Measurements from ENCODE around the gene GPR68.
"Not testable (repeated sequence)": the region's sequence is repeated elsewhere in the genome, so short reads cannot be mapped to it uniquely, and the experiment has no call there.

Gene GPR68

DNA sequence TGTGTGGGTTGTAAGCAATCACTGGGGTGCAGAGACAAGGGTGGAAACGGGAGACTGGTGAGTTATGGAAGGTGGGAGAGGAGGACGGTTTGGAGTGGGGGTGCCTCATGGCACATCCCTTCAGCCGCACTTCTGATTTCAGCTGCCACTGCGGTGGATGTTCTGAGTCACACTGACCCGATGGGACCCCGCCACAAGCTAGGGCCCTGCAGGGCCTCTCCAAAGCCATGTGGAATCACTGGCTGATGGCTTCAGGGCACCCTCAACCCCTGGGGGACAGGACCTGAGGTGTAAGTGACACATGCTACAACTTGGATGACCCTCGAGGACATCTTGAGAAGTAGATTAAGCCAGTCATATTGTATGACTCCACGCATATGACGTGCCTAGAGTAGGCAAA, 53.7 kb downstream of the GPR68 start:
- DNase-seq (ENCODE audit: low read depth), result no peak

DNA sequence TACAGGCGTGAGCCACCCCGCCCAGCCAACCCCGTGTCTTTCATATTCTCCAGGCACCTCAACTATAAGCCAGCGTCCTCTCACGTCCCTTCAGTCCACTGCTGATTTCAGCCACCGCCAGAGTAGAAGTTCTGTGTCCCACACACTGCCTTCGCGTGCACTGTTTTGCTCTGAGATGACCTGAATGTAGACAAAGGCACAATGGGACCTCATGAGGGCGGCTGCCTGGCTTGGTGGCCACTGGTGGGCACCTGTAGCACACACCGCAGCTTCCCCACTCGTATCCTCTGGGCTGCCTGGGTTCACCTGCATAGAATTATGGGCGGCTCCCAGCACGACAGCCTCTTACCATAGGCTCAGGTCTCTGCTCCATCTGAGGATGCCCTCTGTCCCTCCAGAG, 57.2 kb downstream of the GPR68 start:
- DNase-seq (ENCODE audit: low read depth), result no peak

DNA sequence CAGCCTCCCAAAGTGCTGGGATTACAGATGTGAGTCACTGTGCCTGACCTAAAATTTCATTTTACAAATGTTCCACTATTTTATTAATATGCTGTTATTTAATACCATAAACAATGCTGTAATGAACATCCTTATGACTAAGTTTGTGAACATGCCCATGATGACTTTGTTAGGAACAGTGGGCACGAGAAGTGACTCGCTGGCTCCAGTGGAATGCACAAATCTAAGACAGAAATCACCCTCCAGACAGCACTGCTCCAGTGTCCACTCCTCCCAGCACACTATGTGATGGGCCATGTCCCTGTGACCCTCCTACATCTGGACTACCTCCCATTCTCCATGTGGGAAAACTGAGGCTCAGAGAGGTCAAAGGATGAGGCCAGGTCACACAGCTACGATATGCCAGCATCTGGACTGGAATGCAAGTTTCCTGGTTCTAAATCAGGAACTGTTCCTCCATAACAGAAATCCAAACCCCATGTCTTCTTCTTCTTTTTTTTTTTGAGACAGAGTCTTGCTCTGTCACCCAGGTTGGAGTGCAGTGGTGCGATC, 57.9 kb downstream of the GPR68 start:
- DNase-seq (ENCODE audit: low read depth), result no peak

DNA sequence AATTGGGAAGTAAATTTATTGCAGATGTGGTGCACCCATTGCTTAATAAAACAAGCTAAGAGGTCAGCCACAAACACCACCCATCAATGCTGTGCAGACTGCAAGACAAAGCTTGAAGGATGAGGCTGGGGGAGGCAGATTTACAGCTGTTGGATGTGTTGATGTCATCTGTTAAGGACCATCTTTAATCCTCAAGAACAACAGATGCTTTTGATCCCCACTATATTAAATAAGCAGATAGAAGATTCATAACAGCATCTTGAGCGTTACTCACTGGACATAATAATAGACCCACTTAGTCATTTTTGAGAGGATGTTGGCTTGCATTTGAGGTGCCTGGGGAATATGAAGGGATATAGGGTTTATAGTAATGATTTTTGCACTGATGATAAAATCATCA, 58.8 kb downstream of the GPR68 start:
- DNase-seq (ENCODE audit: low read depth), result no peak

DNA sequence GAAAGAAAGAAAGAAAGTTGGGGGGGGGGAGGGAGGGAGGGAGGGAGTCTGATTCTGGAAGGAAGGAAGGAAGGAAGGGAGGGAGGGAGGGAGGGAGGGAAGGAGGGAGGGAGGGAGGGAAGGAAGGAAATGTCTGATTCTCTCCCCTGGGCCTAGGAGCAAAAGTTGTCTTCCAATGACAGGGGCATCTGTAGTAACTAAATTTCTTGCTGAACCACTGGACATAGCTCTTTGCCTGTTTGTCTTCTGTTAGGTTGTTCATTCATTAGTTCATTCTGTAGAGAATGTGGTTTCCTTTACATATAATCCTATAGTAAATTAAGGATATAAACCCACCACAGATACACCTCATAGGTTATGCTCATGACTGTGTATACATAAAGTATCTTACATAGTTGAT, 59.9 kb downstream of the GPR68 start:
- DNase-seq (ENCODE audit: low read depth), result no peak

DNA sequence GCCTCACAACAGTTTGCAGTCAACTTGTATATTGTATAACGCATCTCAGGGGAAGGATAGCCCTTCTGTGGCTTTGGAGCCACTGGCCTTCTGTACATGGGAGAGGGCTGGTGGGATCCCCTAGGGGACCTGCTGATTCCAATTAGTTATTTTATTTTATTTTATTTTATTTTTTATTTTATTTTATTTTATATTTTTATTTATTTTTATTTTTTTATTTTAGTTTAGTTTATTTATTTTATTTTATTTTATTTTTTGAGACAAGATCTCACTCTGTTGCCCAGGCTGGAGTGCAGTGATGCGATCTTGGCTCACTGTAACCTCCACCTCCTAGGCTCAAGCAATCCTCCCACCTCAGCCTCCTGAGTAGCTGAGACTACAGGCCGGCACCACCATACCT, 61.8 kb downstream of the GPR68 start:
- DNase-seq (ENCODE audit: low read depth), result not testable (repeated sequence)
